D721Med (cell line): ENCODE measurements around the gene POU2F1.
A peak's percentile ranks its signal among the peaks of the same experiment; 100 is the strongest.

Source experiments
- DNase-seq: peaks from one replicate; pipeline ENCODE4 v3.0.0; 2011; ENCODE audit warnings: low spot score; ENCODE audit not compliant: insufficient read length
- FAIRE-seq: peaks from 2 replicates; lab custom pipeline; 2011; peaks lifted over from hg19 to GRCh38; lab: Jason Lieb, UNC
- TF ChIP-seq, protein P1 (sequence below): IDR thresholded peaks from 2 replicates; pipeline ENCODE4 v1.5.1; 2012; ENCODE audit warnings: mild to moderate bottlenecking, control low read depth; ENCODE audit not compliant: insufficient read depth; ENCODE audit errors: missing control alignments

POU2F1 gene

DNA sequence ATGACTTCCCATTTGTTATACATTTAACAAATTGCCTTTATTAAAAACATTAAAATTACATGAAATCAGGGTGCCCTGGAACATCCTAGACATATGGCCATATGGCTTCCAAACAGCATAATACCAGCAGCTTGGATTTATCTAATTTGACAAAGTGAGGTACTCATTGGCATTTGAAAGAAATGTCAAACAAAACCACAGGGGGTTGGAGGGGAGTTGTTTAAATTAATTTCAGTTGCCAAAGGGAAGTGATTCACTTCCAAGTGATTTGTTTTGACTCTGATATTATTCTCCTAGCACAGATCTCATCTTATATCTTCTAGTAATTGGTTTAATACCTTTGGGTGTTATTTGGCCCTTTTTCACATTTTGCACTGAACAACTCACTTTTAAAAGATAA, 24.5 kb upstream of the POU2F1 start:
- TF ChIP-seq, protein P1, sequence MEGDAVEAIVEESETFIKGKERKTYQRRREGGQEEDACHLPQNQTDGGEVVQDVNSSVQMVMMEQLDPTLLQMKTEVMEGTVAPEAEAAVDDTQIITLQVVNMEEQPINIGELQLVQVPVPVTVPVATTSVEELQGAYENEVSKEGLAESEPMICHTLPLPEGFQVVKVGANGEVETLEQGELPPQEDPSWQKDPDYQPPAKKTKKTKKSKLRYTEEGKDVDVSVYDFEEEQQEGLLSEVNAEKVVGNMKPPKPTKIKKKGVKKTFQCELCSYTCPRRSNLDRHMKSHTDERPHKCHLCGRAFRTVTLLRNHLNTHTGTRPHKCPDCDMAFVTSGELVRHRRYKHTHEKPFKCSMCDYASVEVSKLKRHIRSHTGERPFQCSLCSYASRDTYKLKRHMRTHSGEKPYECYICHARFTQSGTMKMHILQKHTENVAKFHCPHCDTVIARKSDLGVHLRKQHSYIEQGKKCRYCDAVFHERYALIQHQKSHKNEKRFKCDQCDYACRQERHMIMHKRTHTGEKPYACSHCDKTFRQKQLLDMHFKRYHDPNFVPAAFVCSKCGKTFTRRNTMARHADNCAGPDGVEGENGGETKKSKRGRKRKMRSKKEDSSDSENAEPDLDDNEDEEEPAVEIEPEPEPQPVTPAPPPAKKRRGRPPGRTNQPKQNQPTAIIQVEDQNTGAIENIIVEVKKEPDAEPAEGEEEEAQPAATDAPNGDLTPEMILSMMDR: no peak
- FAIRE-seq: peak; percentile 38
- no peak for DNase-seq

DNA sequence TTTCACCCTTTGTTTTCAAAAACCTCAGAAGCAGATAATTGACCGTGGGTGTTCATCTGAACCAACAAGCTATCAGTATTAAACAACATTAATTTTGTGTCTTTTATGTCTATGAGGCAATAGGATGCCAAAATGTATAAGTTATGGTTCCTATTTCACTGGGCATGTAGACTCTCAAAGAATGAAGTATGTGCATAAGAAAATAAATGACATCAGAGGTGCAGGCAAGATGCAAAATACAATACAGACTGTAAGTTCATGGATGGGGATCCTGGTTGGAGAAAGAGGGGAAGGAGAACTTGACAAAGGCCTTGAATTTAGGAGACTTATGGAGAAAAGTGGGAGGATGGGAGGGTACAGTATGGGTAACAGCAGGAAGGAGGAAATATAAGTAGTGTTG, 23.4 kb upstream of the POU2F1 start:
- DNase-seq (no peak), FAIRE-seq (peak; percentile 77)
- TF ChIP-seq, protein P1: no peak

DNA sequence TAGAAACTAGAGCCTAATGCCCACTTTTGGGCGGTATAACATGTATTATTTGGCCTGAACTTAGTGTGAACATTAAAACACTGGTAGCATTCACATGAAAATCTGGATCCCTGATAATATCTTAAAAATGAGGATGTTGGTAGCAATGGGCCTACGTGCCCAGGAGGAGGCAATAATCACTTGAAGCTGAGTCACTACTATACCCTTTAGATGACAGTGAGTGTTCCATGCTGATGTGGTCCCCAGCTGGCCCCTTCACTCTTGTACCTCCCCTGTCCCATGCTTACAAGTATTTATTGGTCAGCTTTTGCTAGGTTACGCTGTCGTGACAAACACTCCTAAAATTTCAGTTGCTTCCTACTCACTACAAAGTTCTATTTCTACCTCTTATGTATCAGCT, 23.0 kb upstream of the POU2F1 start:
- FAIRE-seq: no peak
- TF ChIP-seq, protein P1: no peak
- no peak for DNase-seq

DNA sequence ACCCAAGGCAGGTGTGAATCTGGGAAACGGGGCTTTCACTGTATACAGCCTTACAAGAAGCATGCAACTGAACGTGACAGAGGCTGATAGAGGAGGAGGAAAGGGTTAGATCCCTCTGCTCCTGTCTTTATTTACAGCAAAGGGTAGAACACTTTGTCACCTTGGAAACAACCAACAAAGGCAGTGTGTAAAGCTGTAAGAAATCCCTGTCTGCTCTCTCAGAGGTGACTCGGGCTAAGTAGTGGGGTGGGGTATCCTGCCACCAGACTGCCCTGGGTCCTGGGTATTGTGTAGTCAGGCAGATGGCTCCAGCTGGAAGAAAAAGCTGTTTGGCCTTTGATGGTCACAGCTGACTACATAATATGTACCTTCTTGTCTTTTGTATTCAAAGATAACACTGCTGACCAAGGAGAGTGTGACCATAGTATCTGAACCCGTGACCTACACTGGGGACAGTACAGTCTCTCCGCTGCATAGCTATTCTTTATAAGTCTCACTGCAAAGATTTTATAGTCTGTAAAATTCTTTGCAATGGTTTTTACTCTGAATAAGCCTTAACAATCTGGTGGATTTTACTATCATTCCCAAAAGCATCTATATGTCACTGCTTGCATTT, 22.1 kb upstream of the POU2F1 start:
- DNase-seq (no peak), FAIRE-seq (peak; percentile 25)
- TF ChIP-seq, protein P1: no peak

DNA sequence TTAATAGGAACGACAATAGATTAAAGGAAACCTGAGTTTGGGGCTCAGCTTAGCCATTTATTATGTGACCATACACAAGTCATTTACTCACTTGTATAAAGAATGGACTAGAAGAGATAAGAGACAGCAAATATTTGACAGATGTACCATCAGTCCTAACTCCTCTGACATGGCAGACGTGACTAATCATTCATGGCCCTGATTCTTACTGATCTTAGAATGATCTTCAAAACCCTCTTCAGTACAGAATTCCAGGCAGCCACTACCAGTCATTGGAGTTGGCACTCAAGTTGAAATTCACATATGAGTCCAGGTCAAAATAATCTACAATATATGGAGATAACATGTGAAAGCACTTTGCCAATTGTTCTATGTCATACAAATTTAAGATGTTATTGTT, 21.0 kb upstream of the POU2F1 start:
- FAIRE-seq: peak; percentile 87
- DNase-seq: no peak
- TF ChIP-seq, protein P1: no peak

DNA sequence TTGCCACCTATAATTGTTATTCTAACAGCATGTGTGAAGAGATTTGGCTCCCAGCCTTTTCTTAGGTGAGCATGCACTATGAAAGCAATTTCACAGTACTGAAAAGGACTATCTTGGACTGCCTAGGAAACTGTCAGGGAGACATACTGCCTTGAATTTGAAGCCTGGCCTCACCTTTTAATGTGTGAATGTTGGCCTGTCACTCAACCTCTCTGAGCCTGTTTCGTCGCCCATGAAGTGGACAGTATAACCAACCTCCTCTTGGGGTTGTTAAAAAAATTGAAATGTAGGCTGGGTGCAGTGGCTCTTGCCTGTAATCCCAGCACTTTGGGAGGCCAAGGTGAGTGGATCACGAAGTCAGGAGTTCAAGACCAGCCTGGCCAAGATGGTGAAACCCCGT, 20.4 kb upstream of the POU2F1 start:
- TF ChIP-seq, protein P1: no peak
- FAIRE-seq: no peak
- no peak for DNase-seq

DNA sequence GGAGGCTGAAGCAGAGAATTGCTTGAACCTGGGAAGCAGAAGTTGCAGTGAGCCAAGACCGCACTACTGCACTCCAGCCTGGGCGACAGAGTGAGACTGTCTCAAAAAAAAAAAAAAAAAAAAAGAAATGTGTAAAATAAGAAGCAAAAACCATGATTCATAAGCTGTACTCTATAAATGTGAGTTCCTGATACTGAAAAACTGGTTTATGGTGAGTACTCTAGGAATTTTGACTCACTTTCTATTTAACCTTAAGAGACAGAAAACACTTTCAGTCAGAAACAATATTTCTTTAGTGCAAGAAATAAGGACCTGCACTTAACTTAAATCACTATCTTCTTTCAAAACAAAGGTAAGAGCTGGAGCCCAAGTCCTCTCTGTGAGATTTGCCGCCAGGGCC, 19.9 kb upstream of the POU2F1 start:
- TF ChIP-seq, protein P1: no peak
- no peak for FAIRE-seq
- DNase-seq: no peak
